HG03280 (cell line): ENCODE data around the gene ZNF764.

ENCODE experiments used
- ATAC-seq: cut with Tn5 transposase; IDR thresholded peaks from one replicate; pipeline ENCODE4 v1.9.1; 2021; ENCODE audit warnings: mild to moderate bottlenecking, moderate library complexity; ENCODE audit not compliant: unreplicated experiment

ZNF764 gene

DNA sequence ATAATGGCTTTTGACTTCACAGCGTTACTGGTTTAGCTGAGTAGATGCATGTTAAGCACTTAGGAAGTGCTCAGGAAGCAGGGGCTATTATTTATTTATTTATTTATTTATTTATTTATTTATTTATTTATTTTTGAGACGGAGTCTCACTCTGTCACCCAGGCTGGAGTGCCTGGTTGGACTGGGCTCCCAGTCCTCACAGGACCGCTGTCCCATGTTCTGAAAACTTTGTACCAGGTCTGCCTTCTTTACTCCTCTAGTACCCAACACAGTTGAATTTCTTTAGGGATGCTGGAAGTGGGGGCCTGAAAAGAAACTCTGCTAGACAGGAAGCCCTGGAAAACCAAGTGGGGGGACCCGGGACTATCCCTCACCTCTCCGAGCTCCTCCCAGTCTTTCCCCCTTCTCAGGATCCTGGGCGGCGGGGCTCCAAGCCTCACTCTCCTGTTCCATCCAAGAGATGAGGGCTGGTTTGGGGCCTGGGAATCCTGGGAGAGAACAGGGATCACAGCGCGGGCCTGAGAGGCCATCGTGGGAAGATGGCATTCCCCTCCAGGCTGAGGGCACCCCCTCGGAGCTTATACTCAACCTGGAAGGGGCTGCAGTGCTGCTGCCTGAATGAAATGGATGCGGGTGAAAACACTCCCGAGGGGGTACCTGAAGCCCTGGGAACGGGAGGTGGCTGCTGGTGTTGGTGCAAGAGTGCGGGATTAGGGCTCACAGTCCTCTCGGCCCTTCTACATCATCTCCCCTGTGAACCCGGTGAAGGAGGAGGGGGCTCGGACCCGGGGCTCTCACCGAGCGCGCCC is 12.7 kb upstream of the ZNF764 start:
- ATAC-seq, result no peak

DNA sequence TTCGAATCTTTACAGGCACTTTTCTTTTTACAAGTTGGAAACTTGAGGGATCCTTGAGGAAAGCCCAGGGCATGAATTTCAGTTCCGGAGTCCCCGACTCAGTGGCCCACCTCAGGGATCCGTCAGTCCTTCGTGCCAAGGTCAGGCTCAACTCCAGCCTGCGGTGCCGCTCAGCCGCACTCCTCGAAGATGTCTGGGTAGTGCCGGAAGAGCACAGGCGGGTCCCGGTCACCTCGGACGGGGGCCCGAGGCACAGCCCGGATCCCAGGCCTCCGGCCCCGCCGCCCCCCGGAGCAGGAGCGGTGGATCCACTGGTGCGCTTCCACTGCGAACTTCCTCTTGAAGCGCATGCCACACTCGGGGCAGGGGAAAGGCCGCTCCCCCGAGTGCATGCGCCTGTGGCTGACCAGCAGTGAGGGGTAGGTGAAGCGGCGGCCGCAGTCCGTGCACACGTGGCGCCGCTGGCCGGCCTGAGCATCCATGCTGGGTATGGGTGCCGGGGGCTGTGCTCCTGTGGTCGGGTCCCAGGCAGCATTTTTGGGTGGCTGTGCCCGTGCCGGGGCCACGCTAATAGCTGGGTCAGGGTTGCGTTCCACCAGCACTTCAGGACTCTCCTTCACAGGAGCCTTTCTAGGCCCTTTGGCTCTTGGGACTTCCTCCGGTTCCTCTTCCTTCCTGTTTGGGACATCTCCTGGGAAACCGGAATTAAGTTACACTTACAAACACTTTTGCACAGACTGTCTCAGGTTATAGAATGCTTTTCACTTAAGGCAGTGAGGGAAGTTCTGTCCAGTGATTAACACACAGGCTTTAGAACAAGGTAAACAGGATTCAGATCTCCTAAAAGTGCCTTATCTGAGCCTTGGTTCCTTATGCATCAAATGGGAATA is 11.8 kb upstream of the ZNF764 start:
- no peak for ATAC-seq

DNA sequence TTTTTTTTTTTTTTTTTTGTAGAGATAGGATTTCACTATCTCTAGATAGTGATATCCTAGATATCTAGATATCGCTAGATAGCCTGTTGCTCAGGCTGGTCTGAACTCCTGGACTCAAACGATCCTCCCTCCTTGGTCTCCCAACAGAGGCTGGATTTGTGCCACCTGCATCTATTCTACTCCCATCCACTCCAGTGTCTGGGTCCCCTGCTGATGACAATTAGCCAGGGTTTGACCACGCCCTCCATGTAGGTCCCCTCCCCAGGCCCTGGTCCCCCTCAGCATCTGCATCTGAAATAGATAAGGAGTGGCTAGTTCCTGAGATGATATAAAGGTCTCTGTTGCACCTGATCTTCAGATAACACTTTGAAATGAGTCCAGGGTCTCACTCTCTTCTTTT is 11.1 kb upstream of the ZNF764 start:
- no peak for ATAC-seq

DNA sequence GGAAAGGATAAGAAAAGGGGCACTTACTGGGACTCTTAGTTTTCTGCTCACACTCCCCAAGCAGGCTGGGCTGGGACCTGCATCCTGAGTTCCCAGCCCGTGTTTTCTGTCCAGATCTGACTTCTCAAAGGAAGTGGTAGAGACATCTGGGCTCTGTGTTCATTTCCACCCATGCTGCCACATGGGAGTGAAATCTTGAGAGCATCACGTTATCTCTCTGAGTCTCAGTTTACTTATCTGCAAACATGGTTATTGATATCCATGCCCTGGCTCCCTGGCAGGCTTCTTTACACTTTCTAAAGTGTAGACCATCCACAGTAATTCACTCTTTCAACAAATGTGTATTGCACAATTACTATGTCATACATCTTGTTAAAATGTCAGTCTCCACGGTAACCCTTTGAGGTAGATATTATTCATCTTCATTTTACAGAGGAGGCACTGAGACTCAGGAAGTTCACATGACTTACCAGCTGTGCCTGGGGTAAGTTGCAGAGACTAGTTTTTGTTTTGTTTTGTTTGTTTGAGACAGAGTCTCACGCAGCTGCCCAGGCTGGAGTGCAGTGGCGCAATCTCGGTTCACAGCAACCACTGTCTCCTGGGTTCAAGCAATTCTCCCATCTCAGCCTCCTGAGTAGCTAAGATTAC is 9.9 kb upstream of the ZNF764 start:
- peak; percentile 39 for ATAC-seq

DNA sequence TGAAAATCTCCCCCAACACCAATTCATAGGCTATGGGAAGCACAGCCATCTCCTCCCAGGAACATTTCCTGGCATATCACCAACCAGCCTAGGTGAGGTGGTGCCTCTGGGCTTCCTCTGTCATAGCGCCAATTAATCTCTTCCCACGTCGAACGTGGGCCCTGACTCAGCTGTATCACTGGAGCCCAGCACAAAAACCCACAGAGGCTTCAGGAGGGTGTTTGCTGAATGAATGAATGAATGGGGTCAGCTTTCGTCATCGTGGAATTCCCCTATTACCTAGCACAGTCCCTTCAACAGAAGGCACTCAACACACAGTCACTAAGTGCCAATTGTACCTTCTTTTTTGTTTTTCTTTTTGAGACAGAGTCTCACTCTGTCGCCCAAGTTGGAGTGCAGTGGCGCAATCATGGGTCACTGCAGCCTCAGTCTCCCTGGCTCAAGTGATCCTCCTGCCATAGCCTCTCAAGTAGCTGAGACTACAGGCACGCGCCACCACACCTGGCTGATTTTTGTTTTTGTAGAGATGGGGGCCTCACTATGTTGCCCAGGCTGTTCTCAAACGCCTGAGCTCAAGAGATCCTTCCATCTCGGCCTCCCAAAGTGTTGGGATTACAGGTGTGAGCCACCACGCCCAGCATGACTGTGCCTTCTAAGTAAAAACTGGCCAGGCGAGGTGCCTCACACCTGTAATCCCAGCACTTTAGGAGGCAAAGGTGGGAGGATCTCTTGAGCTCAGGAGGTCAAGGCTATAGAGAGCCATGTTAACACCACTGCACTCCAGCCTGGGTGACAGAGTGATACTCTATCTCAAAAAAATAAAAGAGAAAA is 9.2 kb upstream of the ZNF764 start:
- no peak for ATAC-seq

DNA sequence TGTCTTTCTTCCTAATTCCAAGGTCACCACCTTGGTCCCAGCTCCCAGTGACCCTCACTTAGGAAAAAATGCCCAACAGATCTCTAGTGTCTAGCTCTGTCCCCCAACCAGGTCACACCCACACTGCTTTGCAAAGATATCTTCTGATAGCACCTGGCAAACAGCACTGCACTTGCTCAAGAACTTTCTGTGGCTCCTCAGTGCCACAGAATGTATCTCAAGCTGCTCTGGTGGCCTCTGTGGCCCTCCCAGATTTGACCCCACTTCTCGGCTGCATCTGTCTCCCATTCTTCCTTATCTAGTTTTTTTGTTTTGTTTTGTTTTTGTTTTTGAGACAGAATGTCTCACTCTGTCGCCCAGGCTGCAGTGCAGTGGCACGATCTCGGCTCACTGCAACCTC is 8.4 kb upstream of the ZNF764 start:
- no peak for ATAC-seq

DNA sequence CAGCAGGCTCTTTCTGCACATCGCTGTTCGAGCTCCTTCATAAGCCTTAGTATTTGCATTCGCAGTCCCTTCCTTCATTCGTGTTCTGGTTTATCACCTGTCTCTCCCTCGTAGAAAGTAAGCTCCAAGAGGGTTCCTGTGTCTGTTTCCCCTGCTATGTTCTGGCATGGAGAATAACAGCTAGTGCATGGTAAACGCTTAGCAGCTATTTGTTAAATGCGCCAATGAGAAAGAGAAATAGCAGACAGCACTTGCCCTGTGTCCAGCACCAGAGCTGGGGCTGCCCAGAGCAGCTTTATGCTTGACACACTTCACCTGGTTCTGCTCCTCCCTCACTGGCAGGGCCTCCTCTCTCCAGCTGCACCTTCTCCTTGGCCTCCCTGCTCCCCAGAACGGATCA is 7.8 kb upstream of the ZNF764 start:
- no peak for ATAC-seq

DNA sequence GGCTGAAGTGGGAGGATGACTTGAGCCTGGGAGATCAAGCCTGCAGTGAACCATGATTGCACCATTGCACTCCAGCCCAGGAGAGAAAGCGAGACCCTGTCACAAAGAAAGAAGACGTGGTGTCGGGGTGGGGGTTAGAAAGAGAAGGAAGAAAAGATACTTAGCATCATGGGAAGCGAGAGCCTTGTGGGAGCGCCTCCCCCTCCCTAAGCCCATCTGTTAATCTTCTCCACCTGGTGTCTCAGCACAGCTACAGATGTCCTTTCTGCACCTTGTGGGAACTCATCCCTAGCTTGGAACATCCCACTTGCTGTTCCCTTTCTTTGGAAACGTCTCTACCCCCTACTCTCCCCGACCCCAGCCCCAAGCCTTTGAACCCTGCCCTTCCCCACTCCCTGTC is 7.4 kb upstream of the ZNF764 start:
- no peak for ATAC-seq

DNA sequence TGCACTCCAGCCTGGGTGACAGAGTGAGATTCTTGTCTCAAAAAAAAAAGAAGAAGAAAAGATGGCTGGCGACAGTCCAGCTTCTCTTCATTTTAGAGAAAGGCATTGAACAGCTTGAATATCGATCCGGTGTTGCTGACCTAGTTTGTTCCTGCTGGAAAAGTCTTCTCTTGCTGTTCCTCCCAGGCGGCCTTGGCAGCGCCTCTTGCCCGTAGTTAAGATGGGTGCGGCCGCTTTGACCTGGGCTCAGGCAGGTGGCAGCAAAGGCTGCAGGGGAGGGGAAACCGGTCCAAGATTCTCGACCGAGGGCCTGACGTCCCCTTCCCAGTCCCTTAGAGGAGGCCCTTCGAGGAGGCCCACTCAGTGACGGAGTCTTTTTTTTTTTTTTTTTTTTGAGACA is 3.8 kb upstream of the ZNF764 start:
- no peak for ATAC-seq

DNA sequence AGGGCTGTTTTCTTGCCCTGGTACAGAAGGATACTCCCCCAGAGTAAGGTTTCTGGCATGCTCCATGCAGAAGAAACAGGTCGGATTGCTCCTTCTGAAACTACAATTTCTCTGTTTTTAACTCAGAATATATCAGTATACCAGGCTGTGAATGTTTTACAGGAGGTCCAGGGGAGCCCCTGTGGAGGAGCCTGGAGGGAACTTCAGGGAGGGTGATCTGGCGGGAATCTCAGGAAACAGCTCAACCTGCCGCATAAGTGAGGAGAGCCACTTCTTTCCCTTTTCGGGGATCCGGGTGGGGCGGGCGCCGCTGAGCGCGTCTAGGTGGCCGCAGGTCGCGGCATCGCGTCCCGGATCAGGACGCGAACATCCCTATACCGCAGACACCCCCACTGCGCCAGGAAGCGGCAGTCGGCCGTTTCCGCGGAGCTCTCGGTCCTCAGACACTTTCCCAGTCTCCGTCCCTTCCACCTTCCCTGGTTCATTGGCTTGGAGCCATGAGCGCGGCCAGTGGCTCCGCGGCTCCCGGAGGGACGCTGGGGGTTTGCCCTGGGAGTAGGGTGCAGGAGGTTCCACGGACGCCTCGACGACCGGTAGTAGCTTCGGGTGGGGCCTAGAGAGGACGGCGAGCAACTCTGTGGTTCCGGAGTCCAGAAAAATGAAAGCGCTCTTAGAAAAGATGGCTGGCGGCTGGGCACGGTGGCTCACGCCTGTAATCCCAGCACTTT is 3.1 kb upstream of the ZNF764 start:
- no peak for ATAC-seq

DNA sequence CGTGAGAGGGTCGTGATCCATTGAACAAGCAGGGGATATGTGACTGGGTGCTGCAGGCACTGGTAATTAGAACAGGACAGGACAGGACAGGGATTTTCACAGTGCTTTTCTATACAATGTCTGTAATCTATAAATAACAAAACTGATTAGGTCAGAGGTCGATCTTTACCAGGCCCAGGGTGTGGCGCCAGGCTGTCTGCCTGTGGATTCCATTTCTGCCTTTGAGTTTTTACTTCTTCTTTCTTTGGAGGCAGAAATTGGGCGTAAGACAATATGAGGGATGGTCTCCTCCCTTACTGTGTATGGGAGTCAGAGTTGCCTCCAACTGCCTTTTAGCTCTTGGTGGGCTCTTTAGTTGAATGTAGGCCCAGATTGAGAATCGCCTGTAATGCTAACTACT is 1.5 kb upstream of the ZNF764 start:
- ATAC-seq, result no peak

DNA sequence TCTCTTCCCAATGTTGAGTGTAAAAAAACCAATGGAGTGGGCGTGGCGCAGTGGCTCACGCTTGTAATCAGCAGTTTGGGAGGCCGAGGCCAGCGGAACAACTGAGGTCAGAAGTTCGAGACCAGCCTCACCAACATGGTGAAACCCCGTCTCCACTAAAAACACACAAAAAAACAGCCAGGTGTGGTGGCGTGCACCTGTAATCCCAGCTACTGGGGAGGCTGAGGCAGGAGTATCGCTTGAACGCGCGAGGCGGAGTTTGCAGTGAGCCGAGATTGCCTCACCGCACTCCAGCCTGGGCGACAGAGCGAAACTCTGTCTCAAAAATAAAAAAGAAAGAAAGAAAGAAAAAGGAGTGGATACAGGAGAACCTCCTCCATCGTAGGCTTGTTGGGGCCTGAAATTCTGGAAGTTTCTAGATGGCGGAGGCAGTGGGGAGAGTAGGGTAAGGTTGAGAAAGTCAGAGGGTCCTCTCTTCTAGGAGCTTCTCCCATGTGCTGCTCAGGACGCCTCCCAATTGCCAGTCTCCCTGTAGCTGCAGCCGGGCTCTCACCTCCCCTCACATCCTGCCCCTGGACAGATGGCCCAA is 709 bp upstream of the ZNF764 start:
- no peak for ATAC-seq

DNA sequence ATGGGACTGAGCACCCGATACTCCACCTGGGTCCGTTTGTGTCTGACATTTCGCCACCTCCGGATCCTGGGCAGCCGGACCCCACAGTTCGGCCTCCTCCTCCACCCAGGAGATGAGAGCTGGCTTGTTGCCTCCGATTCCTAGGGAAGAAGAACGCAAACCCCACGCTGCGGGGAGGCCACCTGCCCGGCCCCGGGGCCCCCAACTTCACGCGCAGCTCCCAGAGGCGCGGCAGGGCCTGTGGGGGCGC is 542 bp downstream of the ZNF764 start:
- ATAC-seq, result no peak

DNA sequence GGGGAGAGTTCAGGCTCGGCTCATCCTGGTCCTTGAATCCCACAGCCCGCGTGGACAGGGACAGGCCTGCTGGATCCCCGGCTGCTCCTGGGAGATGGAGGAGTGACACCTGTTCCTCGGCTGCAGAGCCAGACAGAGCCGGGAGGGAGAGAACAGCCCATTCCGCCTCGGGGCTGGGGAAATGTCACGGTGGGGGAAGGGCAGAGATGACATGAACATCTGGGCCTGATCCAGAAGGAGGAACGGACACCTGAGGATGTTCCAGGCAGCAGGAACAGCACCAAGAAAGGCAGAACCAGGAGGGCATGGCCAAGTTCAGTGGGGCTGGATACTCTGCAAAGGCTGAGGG is 2.1 kb downstream of the ZNF764 start:
- ATAC-seq, result no peak

DNA sequence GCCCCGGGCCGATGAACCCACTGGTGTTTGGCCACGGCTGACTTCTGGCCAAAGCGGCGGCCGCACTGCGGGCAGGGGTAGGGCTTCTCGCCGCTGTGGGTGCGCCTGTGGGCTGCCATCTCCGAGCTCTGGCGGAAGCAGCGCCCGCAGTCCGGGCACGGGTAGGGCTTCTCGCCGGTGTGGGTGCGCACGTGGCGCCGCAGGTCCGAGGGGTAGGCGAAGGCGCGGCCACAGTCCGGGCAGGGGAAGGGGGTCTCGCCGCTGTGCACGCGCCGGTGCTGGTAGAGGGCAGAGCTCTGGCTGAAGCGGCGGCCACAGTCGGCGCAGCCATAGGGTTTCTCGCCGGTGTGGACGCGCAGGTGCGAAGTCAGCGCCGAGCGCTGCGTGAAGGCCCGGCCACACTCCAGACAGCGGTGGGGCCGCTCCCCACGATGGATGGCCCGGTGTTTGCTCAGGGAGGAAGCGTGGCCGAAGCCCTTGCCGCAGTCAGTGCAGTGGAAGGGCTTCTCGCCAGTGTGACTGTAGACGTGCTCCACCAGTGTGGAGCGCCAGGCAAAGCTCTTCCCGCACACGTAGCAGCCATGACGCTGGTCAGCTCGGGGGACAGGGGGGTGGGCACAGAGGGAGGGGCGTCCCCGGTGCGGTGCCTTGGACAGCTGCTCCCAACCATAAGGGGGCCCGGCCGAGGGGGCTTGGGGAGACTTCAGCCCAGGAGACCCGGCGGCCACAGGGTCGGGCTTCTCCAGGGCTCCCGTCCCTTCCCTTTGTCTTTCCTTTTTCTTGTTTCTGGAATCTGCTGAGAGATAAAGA is 2.7 kb downstream of the ZNF764 start:
- ATAC-seq, result no peak

DNA sequence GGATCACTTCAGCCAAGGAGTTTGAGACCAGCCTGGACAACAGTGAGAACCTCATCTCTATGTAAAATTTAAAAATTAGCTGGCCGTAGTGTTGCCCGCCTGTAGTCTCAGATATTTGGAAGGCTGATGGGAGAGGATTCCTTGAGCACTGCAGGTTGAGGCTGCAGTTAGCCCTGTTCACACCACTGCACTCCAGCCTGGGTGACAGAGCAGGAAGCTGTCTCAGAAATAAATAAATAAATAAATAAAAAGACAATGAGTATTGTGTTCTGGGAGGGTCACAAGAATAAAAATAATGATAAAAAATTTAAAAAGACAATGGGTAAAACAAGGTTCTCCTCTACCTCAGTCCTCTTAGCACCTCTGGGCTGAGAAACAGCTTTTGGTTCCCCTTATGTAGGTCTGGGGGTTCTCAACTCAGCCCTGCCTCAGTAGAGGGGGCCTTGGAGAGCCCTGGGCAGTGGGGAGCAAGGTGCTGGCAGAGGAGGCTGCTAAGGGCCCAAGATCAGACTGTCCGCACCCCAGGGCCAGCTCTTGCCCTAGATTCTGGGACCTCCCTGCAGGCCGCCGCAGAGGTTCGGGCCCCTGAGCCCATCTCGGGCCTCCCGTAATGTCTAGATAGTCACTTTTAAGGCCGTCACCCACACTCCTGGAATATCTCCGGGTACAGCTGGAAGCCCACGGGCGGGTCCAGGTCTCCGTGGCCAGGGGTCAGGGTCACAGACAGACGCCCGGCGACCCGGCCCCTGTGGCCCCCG is 3.4 kb downstream of the ZNF764 start:
- ATAC-seq, result no peak

DNA sequence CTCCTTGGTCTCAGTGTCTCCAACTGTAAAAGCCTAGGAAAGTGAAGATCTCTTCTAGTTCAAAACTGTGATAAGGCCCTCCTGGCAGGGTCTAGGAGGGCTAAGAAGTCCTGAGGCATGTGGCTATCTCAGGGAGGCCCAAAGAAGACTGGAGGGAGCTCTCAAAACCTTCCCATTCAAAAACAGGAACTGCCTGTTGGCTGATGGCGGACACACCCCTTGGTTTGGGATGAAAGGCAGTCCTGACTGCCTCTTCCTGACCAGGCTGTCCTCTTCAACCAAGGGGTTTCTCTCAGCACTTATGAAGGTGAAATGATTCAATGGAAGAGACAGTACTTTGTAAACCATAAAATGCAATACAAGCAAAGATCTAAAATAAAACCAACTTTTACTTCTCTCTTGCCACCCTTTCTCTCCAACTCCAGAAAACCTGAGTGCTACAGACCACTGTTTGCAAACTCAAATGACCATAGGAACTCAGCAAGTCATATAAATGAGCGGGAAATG is 4.7 kb downstream of the ZNF764 start:
- ATAC-seq, result no peak

DNA sequence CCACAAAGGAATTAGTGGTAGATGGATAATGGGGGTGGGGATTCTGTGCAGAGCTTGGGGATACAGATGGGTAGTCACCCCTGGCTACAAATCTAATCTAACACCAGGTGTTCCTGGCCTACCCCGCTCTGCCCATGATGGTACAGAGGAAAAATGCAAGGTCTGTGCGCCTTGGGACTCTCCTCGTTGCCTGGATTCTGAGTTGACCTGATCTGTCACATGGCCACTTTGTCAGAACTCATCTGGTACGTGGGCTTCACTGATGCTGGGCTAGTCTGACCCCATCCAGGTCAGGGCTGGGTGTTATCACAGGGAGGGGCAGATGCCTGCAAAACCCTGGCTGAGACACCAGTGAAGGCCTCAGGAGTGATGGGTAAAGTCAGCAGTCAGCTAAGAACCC is 5.2 kb downstream of the ZNF764 start:
- no peak for ATAC-seq
